NOMO-1 treated with dmso at 0.1 percent for 144 hours (cell line): ENCODE measurements around the gene ALOX15.
"Not testable (repeated sequence)": the region's sequence is repeated elsewhere in the genome, so short reads cannot be mapped to it uniquely, and the experiment has no call there.

Source experiments
- DNase-seq: peaks from one replicate; lab custom pipeline; 2025; ENCODE audit not compliant: unreplicated experiment; lab: John Stamatoyannopoulos, UW

The ALOX15 gene

DNA sequence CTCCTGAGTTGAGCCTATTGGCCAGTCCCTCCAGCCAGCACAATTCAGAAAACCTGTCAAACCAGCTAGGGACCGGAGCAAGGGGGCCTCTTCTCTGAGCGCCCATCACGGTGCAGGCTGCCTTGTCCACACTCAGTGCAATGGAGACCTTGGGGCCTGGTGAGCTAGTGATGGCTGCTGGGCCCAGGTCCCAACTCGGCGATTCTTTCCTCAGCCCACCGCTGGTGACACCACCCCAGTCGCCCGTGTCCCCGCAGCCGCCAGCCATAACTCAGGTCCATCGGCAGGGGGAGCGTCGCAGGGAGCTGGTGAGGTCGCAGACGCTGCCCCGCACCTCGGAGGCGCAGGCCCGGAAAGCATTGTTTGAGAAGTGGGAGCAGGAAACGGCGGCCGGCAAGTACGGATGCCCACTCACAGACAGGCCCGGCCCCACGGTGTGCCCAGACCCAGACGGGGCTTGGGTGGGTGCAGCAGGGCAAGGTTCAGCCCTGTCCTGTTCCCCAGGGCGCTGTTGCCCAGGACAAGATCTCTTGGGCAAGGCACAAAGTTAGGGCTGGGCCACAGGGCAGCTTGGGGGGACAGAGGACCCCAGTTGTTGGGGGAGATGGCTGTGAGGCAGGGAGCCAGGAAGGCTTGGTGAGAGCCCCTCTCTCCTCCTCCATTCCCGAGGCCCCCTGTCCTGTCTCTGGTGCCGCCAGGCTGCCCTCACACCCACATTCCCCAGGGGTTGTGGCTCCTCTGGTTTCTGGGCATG is 46.4 kb downstream of the ALOX15 start:
- no peak for DNase-seq

DNA sequence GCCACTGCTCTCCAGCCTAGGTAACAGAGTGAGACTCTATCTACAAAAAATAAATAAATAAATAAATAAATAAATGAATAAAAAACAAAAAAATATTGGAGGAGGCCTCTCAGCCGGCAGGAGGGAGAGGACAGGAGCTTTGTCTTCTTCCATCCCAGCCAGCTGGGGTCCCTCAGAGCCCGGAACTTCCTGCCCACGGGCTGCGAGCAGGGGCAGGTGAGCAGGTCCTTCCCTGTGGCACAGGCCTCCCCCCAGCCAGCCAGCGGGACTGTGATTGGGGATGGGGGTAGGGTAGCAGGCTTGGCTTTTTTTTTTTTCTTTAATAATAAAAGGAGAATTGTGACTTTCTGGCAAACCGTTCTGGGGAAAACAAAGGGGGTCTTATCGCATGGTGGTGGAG is 47.1 kb downstream of the ALOX15 start:
- DNase-seq = no peak

DNA sequence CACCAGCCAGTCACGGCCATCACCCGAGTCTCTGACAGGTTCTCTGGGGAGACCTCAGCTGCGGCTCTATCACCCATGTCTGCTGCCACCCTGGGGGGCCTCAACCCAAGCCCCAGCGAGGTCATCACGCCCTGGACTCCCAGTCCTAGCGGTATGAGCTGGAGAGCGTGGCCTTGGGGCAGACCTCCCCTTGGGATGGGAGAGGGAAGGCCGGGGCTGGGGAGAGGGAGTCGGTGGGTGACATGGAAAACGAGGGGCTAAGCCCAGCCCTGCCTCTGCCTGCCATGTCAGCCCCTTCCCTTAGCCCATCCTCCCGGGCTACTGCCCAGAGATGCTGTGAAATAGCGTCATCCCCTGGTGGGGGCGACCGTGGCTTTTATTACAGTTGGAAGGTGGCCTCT is 48.5 kb downstream of the ALOX15 start:
- no peak for DNase-seq

DNA sequence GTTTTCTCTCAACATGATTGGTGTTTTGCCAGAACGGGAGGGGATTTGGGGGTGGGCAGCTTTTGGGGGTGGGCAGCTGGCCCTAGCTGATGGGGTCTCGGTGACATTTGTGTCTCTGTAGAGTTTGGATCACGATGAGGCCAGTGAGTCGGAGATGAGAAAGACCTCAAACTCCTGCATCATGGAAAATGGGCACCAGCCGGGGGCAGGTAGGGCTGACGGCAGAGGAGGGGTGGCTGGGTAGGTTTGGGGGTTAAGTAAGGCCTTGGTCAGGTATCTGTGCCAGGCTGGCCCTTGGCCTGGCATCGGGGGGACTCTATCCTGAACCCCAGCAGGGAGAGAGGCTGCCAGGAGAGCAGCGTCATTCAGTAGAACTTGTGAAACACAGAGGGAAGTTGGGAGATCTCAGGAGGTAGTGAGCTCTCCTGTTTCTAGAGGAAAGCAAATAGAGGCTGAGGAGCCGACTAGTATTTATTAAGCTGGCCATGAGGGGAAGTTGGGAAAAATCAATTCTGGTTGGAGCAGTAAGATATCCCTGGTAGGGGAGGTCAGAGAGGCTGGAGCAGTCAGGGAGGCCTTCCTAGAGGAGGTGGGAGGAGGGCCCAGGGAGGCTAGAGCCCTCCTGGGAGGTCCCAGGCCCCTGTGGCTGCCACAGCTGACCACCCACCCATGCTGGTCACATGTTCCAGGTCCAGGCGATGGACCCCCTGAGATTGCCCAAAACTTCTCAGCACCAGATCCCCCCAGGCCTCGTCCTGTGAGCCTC is 49.1 kb downstream of the ALOX15 start:
- DNase-seq = no peak

DNA sequence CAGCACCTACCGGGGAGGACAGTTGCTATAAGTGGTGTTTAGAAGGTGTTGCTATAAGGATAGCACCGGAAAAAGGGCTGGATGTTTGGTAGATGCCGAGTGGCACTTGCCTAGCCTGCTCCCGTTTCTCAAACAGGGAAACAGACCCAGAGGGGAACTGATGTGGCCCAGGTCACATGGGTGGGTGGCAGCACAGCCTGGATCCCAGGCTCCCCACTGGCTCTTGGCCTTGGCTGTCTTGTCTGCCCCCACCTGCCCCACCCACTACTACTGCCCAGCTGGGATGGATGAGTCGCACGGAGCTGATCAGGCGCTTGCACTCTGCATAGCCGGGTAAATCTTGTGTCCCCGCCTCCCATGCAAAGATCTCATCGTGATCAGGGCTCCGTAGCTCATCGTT is 49.9 kb downstream of the ALOX15 start:
- no peak for DNase-seq

DNA sequence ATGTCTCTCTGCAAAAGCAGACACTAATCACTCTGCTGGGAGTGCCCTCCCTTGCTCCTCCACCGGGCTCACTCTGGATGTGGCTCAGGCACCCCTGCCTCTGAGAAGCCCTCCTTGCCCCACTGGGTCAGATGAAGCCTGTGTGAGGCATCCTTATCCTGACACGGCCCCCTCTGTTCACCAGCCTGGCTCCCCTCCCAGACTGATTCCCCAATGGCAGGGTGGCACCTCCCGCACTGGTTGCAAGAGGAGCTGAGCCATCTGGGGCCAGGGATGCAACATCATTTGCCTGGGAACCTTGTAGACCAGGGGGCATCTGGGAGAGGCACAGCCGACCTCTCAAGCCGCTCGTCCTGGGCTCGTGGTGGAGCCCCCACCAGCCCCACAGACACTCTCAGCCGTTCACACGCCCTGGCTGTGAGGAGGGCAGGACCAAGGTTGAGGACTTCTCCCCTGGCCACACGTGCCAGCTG is 50.5 kb downstream of the ALOX15 start:
- no peak for DNase-seq

DNA sequence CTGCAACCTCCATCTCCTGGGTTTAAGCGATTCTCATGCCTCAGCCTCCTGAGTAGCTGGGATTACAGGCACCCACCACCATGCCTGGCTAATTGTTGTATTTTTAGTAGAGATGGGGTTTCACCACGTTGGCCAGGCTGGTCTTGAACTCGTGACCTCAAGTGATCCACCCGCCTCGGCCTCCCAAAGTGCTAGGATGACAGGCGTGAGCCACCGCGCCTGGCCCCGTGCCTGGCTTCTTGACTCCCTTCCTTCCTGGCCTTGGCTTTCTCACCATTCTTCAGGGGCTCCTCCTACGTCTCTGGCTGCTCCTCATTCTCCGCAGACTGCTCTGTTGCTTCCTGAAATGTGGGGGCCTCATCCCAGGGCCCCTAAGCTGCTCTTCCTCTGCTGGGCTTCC is 51.4 kb downstream of the ALOX15 start:
- DNase-seq = not testable (repeated sequence)

DNA sequence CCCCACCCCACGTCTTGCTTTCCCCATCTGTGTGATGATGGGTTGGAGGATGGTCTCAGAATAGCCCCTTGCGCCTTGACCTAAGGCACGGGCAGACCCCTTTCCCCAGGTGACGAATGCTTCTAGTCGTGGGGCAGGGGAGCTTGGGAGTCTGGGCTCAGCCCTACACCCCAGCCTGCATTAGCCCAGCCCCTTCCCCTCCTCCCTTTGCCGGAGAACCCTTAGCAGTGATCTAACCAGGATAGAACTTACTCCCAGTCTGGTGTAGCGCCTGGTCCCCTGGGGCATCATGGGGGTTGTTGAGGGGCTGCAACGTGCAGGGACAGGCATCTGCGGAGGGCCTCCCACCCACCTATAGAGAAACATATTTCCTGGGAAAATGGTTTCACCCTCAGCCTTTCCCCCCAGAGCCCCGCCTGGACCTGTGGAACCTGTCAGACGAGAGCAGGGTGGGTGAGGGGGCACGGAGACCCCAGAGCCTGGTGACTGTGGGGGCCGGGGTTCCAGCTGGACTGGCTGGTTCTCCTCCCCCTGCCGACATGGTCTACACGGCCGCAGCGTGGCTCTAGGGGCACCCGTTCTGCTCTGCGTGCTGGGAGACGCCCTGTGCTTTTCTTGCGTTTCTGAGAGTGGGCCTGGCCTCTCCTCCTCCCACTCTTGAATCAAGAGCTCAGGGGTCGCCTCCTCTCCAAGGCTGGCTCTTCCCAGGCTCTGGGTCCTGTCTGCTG is 52.4 kb downstream of the ALOX15 start:
- no peak for DNase-seq

DNA sequence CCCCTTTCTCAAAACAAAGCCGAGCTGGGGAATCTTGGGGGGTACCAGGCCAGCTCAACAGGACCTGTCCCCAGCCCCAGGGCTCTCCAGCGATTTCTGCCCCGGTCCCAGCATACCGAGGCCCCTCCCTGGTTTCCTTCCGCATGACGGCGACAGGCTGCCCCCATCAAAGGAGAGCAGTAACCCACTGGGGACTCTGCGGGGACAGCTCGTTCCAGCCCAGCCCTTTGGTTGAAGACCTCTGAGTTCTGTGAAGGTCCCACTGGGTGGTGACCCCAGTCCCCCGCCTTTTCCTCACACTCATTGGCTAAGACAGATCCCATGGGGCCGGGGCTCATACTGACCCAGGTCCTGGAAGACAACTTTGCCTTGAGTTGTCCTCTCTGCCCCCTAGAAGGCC is 53.1 kb downstream of the ALOX15 start:
- no peak for DNase-seq

DNA sequence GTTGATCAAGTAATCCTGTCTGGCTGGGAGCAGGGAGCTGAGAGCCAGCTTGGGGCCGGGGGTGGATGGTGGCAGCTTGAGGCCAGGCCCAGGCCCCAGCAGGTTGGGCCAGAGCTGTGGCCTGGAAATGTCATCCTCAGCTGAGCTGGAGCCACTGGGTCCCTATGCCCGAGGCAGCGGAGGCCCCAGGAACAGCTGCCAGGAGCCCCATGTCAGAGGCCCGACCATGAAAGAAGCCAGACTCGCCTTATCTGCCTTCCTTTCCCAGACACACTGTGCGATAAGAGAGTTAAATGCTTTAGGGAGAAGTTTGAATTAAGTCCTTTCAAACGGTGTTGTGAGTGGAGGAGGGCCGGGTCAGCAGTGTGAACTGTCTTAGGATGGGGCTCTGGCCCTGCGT is 53.7 kb downstream of the ALOX15 start:
- DNase-seq = no peak

DNA sequence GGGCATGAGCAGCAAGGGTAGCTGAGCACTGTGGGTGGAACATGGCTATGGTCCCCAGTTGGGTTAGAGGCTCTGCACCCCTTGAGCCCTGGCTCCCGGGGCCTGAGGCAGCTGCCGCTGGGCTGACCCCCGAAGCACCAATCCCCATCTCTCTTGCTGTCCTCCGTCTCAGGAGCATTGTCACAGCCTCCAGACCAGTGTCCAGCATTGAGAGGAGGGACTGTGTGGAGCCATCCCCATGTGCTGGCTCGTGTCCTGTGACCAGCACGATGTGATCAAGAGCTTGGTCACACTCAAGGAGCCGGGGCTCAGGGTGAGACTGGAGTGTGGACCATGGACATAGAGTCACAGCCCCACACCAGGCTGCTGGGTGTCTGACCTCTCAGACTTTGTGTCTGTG is 54.3 kb downstream of the ALOX15 start:
- no peak for DNase-seq

DNA sequence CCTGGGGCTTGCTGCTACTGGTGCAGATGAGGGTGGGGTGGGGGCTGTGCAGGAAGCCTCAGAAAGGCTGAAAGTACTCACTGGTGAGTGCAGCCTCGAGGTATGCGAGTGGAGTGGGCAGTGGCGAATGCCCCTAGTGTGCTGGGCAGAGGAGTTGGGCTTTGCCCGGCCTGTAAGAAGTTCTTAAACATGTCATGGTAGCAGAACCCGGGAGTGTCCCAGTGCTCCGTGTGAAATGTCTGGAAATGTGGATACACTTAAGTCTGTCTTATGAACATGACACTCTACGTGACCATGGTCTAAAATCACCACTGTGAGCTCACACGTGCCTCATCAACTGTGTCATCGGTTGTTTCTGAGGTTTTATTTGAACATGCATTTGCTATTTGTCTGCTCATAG is 55.4 kb downstream of the ALOX15 start:
- DNase-seq = no peak

DNA sequence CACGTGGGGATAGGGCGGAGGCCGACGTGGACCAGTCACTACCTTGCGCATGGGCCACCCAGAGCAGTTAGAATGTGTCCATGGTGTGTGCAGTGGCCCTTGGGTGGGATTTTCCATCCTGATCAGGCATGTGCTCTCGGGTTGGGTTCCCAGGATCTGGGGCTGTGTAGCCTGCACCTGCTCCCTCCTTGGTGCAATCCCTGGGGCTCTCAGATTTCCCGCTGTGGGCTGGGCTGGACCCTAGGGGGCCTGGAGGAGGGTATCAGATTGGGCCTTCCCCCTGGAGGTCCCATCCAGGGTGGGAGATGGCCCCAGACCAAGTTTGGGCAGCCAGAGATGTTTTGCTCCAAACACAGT is 55.9 kb downstream of the ALOX15 start:
- no peak for DNase-seq

DNA sequence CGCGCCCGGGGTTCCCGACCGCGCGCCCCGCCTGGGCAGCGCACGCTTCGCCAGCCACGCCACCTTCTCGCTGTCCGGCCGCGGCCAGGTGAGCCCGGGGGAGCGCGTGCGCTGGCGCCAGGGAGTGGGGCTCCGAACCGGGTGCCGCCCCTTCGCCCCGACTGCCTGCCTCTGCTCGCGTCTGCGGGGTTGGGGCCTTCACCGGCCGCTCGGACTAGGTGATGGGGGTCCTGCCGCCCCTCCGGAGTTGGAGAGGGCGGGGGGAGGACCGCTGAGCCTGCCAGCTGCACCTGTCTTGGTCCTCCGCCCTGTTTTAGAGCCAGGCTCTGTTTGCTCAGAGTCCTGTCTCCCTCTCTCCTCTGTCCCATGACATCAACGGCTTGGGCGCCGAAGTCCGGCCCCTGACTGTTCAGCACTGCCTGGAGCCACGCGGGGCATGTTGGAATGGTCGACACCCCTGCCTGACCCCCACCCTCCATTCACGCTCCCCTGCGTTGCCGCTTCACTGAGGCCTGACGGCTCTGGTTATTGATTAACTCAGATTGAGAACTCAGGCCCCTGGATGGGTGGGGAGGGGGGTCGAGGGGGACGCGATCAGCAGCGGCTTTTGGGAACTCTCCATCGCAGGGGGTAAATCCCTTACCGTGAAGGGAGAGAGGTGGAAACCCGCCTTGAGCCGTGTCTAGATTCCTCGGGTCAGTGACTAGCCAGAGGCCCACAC is 56.4 kb downstream of the ALOX15 start:
- no peak for DNase-seq

DNA sequence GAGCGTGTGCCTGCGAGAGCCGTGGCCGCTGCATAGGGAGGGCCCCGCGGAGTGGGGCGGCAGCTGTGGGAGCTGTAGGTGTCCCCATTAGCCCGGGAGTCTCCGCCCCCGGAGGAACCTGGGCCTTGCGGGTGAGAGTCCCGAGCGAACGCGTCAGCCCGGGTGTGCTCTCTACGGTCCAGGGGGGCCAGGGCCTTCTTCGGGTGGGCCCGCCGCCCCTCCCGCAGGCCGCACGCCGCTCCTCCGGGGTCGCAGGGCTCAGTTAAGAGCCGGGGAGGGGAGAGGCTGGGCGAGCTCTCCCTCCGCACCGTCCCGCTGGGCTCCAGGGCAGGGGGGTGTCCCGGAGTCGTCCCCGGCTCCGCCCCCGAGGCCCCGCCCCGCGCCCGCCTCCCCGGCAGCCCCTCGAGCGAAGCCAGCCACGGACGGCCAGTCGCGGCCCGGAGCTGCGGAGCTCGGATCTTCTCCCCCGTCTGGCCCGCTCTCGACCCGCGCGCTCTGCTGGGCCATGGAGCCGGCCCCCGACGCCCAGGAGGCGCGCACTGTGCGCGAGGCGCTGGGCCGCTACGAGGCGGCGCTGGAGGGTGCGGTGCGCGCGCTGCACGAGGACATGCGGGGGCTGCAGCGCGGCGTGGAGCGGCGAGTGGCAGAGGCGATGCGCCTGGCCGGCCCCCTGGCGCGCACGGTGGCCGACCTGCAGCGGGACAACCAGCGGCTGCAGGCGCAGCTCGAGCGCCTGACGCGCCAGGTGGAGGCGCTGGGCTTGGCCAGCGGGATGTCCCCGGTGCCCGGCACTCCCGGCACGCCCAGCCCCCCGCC is 57.2 kb downstream of the ALOX15 start, which contains the start of gene SMTNL2:
Gene SMTNL2, plus strand, starts transcription at position 429 of the 816 bp plus-strand sequence. Its CDS starts 77 bp downstream, at position 506.
- no peak for DNase-seq

DNA sequence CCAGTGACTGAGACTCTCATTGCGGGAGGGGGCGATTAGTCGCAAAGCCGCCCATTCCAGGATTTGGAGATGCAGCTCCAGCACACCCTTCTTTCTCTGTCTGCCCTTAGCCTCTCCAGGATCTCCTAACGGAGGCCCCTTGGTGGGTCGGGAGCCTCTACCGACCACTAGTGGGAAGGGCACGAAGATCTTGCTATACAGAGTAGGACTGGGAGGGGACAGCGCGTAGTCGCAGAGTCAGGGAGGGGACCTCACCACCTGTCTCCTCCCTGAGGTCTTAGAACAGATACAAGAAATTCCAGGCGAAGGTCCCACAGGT is 57.7 kb downstream of the ALOX15 start:
- DNase-seq = no peak

DNA sequence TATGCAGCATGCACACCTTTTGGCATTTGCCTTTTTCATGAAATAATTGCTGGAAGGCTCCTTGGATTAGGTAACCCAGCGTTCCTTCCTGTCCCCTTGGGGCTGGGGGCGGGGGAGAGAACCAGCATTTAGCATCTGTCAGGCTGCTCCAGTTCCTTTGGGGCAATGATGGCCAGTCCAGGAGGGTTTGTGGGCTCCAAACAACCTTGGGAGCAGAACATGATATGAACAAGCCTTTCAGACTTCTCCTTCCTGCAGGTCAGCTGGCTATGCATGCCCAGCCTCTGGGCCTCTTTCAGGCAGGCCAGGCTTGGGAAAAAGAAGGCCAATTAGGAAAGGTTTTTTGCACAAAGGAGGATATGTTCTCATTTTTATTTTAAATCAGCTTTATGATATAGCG is 58.3 kb downstream of the ALOX15 start:
- no peak for DNase-seq

DNA sequence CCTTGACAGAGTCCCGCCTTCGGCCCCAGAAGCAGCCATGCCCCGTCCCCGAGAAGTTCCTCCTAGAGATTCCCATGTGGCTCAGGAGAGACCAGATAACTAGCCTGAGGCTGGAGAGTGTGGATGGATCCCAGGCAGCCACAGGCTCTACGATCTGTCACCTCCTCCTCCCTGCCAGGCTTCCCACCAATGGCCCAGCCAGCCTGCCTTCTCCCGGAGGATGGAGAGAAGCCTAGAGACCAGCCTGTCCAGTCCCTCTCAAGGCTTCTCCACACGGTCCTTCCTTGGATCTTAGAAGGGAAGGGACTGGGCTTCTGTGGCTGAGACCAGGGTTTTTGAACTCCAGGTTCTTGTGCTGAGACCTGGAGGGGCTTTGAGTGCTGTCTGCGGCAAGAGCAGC is 58.8 kb downstream of the ALOX15 start:
- no peak for DNase-seq

DNA sequence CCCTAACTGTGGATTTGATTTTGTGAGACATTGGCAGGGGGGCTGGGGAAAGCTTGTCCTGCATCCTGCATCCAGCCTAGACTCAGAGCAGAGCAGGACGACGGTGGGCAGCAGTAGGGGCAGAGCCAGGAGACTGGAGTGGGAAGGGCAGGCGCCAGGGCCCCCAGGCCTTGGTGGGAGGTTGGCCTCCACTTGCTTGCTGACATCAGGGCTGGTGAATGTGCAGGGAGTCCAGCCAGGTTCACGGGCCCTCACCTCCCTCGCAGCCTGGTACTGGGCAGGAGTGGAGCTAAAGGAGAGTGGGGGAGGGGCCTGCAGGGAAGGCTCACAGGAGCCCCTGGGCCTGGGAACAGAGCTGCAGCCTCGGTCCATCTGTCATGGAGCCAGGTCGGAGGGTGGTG is 59.4 kb downstream of the ALOX15 start:
- no peak for DNase-seq
